Measurements from ENCODE around the gene SARDH. TPM values are rescaled to one million over a fixed set of nuclear protein-coding genes. Genes with fewer than 3 reads are reported as not detected.

SARDH gene
- total RNA-seq, 4 donors from 2014 or later, result 0.39 to 2.9 (median 0.59) TPM

GRCh38 chr9:133615606-133616188 lies 122.5 kb downstream of the SARDH start:
- no peak for DNase-seq
- Histone ChIP-seq H3K27ac (no peak overlapping the region), H3K27me3 (peaks cover 30 to 41% (median 41%) of the 10 kb centered on the region in 3 donors), H3K36me3 (no peaks in the 10 kb centered on the region), H3K4me1 (no peaks in the 10 kb centered on the region), H3K9me3 (no peaks in the 10 kb centered on the region), H3K4me3 (no peak overlapping the region)
- TF ChIP-seq CTCF (IDR thresholded peaks at IDR 0.05 in 4 of 5, conservative IDR thresholded peaks at IDR 0.05 in 1 of 5) (no peak), POLR2A (IDR thresholded peaks at IDR 0.05) (no peak)
- intact Hi-C loops (cut with DNase I; ENCODE audit: low total_unique reads), result no loop called here
- in situ Hi-C loops (cut with MboI; ENCODE audit: low sequenced_read_pairs in 4 of 4), result no loop called here
- ATAC-seq, result no peak

DNA sequence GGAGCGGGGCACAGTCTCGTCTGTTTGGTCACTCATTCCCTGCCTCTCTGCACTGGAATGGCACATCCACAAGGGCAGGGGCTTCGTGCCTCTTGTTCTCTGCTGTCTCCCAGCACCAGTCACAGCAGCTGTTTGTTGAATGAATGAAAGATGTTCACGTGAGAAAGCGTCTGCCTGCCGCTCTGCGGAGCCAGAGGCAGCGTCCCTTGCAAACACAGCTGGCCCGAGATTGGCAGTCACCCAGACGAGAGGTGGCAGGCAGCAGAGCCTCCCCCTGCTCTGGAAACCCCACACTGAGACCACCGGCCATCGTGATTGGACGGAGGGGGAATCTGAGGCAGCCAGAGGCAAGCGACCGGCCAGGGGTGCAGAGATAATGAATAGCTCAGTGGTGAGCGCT lies 123.0 kb downstream of the SARDH start:
- Histone ChIP-seq H3K9me3 (no peaks in the 10 kb centered on the region), H3K27me3 (peaks cover 33 to 46% (median 45%) of the 10 kb centered on the region in 3 donors), H3K4me3 (no peak overlapping the region), H3K36me3 (no peaks in the 10 kb centered on the region), H3K4me1 (no peaks in the 10 kb centered on the region), H3K27ac (no peak overlapping the region)
- TF ChIP-seq POLR2A (IDR thresholded peaks at IDR 0.05) (no peak), CTCF (IDR thresholded peaks at IDR 0.05 in 4 of 5, conservative IDR thresholded peaks at IDR 0.05 in 1 of 5) (no peak)
- in situ Hi-C loops (cut with MboI; ENCODE audit: low sequenced_read_pairs in 4 of 4), result no loop called here
- DNase-seq (no peak), ATAC-seq (no peak)
- intact Hi-C loops (cut with DNase I; ENCODE audit: low total_unique reads), result no loop called here

GRCh38 chr9:133614678-133615077 lies 123.5 kb downstream of the SARDH start:
- intact Hi-C loops (cut with DNase I; ENCODE audit: low total_unique reads) (no loop called here), in situ Hi-C loops (cut with MboI; ENCODE audit: low sequenced_read_pairs in 4 of 4) (no loop called here)
- Histone ChIP-seq H3K9me3 (no peaks in the 10 kb centered on the region), H3K27me3 (peaks cover 33 to 49% (median 46%) of the 10 kb centered on the region in 3 donors), H3K4me3 (no peak overlapping the region), H3K4me1 (no peaks in the 10 kb centered on the region), H3K27ac (no peak overlapping the region), H3K36me3 (no peaks in the 10 kb centered on the region)
- ATAC-seq (no peak), DNase-seq (no peak)
- no peak for TF ChIP-seq CTCF (IDR thresholded peaks at IDR 0.05 in 4 of 5, conservative IDR thresholded peaks at IDR 0.05 in 1 of 5)
- no peak for TF ChIP-seq POLR2A (IDR thresholded peaks at IDR 0.05)

DNA sequence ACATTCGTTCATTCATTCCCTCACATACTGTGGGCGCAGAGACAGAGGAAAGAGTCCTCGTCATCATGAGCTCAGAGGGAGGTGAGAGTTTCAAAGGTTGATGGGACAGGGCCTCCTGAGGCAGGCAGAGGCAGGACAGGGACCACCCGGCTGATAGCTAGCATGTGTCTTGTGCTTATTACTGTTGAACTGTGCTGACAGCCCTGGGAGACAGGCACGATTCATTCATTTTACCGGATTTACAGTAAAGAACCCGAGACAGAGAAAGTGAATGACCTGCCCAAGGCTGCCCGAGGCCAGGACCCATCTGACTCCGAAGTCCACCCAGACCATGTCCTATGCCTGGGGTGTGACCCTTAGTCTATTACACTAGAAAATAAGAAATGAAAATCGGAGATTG lies 124.1 kb downstream of the SARDH start:
- TF ChIP-seq POLR2A (IDR thresholded peaks at IDR 0.05) (no peak), CTCF (IDR thresholded peaks at IDR 0.05 in 4 of 5, conservative IDR thresholded peaks at IDR 0.05 in 1 of 5) (no peak)
- no peak for ATAC-seq
- H3K9me3 ChIP-seq, result no peaks in the 10 kb centered on the region
- no peaks in the 10 kb centered on the region for H3K4me1 ChIP-seq
- intact Hi-C loops (cut with DNase I; ENCODE audit: low total_unique reads), result no loop called here
- no peak overlapping the region for H3K27ac ChIP-seq
- no peak overlapping the region for H3K4me3 ChIP-seq
- no peaks in the 10 kb centered on the region for H3K36me3 ChIP-seq
- H3K27me3 ChIP-seq, result peaks cover 33 to 52% (median 46%) of the 10 kb centered on the region in 3 donors
- no peak for DNase-seq
- in situ Hi-C loops (cut with MboI; ENCODE audit: low sequenced_read_pairs in 4 of 4), result no loop called here

Other genes with a start within 250 kb of the SARDH start
- not detected for gene MYMK, start 213.4 kb downstream of the SARDH start, total RNA-seq
- 1 to 10 TPM in 1 of 4 donors, under 1 TPM in 3; 0.10 to 1.8 (median 0.44) TPM for gene ADAMTSL2, start 203.6 kb downstream of the SARDH start, total RNA-seq
- gene FAM163B, start 129.0 kb downstream of the SARDH start, total RNA-seq, result not detected
- gene DBH, start 102.0 kb downstream of the SARDH start, total RNA-seq, result not detected